ENCODE measurements around the gene CFAP77.

Gene CFAP77

DNA sequence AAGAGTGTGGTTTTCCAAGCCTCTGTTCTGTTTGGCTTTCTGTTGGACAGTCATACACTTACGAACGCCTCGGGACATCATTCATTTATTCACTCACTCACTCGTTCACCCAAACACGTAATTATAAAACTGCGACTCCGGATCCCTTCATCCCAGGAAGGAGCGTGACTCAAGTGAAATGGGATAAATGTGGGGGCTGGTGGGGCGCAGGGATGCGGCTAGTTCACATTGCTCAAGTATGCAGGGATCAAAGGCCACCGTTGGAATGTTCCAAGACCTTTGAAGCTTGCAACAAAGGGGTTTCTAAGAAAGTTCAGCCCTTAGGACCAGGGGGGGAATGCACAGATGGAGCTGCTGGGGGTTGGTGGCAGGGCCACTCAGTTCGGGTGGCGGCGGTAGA, 64.2 kb downstream of the CFAP77 start:
- H3K4me3 ChIP-seq (ENCODE audit: low read depth, low read length), result no peak overlapping the region
- TF ChIP-seq, protein P1, sequence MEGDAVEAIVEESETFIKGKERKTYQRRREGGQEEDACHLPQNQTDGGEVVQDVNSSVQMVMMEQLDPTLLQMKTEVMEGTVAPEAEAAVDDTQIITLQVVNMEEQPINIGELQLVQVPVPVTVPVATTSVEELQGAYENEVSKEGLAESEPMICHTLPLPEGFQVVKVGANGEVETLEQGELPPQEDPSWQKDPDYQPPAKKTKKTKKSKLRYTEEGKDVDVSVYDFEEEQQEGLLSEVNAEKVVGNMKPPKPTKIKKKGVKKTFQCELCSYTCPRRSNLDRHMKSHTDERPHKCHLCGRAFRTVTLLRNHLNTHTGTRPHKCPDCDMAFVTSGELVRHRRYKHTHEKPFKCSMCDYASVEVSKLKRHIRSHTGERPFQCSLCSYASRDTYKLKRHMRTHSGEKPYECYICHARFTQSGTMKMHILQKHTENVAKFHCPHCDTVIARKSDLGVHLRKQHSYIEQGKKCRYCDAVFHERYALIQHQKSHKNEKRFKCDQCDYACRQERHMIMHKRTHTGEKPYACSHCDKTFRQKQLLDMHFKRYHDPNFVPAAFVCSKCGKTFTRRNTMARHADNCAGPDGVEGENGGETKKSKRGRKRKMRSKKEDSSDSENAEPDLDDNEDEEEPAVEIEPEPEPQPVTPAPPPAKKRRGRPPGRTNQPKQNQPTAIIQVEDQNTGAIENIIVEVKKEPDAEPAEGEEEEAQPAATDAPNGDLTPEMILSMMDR (IDR thresholded peaks at IDR 0.05; ENCODE audit: low read depth, low read length), result no peak
- no peak for DNase-seq (ENCODE audit: low read depth, low spot score)
- in situ Hi-C loops (cut with HindIII; ENCODE audit: low sequenced_read_pairs), result no loop called here

- TF ChIP-seq, protein P1 (IDR thresholded peaks at IDR 0.05; ENCODE audit: low read depth, low read length), result no peak
- in situ Hi-C loops (cut with HindIII; ENCODE audit: low sequenced_read_pairs), result no loop called here
- no peak overlapping the region for H3K4me3 ChIP-seq (ENCODE audit: low read depth, low read length)
- no peak for DNase-seq (ENCODE audit: low read depth, low spot score)
These were observed 68.5 kb downstream of the CFAP77 start for GRCh38 chr9:132478353-132479050.

- no peak overlapping the region for H3K4me3 ChIP-seq (ENCODE audit: low read depth, low read length)
- TF ChIP-seq, protein P1 (IDR thresholded peaks at IDR 0.05; ENCODE audit: low read depth, low read length), result no peak
- DNase-seq (ENCODE audit: low read depth, low spot score), result no peak
- in situ Hi-C loops (cut with HindIII; ENCODE audit: low sequenced_read_pairs), result no loop called here
These were observed 69.7 kb downstream of the CFAP77 start for GRCh38 chr9:132479733-132480132.

GRCh38 chr9:132481053-132481849, 71.2 kb downstream of the CFAP77 start:
- no peak overlapping the region for H3K4me3 ChIP-seq (ENCODE audit: low read depth, low read length)
- in situ Hi-C loops (cut with HindIII; ENCODE audit: low sequenced_read_pairs), result no loop called here
- no peak for DNase-seq (ENCODE audit: low read depth, low spot score)
- TF ChIP-seq, protein P1 (IDR thresholded peaks at IDR 0.05; ENCODE audit: low read depth, low read length), result no peak

DNA sequence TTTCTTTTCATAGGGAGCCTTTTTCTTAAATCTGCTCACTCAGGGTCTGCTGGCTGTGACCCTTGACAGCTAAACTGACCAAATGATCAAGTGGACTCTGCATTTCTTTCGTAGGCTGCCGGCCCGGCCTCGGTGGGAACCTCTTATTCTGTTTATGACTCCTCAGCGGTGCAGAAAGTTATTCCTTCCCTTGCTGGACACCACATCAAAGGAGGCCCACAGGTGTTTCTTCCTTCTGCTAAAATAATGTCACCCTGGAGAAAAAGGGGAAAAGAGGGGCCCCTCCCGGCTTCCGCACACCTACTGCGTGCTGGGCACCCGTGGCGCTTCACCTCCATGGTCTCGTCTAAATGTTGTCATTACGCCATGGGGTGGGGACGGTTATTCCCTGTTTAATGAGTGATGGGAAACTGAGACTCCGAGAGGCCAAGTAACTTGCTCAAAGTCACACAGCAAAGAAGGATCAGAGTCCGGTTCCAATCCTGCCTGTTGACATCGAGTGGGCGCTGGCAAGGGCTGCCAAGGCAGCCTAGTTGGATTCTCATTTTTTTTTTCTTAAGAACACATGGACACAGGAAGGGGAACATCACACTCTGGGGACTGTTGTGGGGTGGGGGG, 72.3 kb downstream of the CFAP77 start:
- no peak overlapping the region for H3K4me3 ChIP-seq (ENCODE audit: low read depth, low read length)
- TF ChIP-seq, protein P1 (IDR thresholded peaks at IDR 0.05; ENCODE audit: low read depth, low read length), result no peak
- in situ Hi-C loops (cut with HindIII; ENCODE audit: low sequenced_read_pairs), result no loop called here
- DNase-seq (ENCODE audit: low read depth, low spot score), result no peak

DNA sequence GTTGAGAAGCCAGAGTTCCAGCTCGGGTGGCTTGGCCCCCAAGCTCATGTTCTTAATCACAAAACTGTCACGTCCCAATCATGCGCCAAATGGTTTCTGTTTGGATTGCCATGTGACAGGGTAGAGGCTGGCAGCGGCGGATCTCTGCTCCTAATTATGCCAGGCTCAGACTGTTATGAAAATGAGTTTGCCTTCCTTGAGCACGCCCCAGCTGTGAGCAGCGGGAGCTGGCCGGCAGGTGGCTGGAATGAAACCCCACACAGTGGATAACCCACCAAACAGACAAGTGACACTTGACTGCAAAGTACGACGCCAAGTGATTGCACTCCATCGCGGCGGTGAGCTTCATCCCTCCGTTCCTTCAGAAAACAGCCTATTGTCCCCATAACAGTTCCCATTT, 75.4 kb downstream of the CFAP77 start:
- no peak overlapping the region for H3K4me3 ChIP-seq (ENCODE audit: low read depth, low read length)
- TF ChIP-seq, protein P1 (IDR thresholded peaks at IDR 0.05; ENCODE audit: low read depth, low read length), result no peak
- in situ Hi-C loops (cut with HindIII; ENCODE audit: low sequenced_read_pairs), result no loop called here
- no peak for DNase-seq (ENCODE audit: low read depth, low spot score)
